GM21528 (cell line): Measurements from ENCODE around the gene SCAMP2.

Experiments used
- ATAC-seq: cut with Tn5 transposase; IDR thresholded peaks from one replicate; pipeline ENCODE4 v1.9.1; 2021; ENCODE audit warnings: mild to moderate bottlenecking, moderate library complexity; ENCODE audit not compliant: unreplicated experiment, low FRiP score

SCAMP2 gene

DNA sequence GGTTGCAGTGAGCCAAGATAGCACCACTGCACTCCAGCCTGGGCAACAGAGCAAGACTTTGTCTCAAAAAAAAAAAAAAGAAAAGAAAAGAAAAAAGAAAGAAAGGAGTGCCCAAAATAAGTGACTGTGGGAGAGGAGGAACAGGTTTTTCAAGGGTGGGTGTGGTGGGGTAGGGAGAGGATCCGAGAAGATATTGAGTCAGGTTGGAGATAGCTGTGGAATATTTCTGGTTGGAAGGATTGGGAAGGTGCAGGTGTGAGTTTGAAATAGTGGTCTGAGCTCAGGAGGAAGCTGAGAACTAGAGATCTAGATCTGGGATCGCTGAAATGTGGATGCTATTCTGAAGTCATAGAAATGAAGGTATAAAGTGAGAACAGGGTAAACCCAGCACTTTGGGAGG is 7.8 kb downstream of the SCAMP2 start:
- no peak for ATAC-seq

DNA sequence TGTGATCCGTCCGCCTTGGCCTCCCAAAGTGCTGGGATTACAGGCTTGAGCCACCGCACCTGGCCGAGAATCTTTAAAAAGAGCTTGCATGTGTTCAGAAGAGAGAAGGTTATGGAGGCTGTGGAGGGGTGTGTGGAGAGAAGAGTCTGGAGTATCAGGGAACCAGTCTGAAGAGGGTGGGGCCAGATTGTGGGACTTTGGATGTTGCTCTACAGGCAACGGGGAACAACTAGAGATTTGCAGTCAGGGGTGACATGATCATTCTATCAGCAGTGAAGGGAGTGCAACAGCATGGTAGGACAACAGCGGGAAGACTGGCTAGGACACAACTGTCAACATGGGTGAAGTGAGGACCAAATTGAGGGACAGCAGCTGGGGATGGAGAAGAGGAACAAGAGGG is 8.9 kb downstream of the SCAMP2 start:
- no peak for ATAC-seq

- no peak for ATAC-seq
Measured at GRCh38 chr15:74863239-74864056, 9.7 kb downstream of the SCAMP2 start.

DNA sequence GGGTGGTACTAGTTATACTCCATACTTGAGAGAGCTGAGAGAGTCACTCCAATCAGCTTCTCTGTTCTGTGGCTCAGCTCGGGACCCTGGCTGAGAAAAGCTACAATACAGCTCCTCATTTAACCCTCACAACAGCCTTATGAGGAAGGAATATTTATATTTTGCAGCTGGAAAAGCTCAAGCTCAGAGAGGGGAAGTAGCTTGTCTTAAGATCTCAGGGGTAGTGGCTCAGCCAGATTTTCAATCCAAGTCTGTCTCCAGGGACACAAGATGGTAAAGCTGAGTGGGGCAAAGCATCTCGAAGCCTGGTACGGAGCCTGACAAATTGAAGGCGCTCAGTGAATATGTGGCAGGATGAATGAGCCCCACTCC is 14.8 kb downstream of the SCAMP2 start:
- no peak for ATAC-seq

- ATAC-seq: no peak
Measured at GRCh38 chr15:74857671-74858368, 15.3 kb downstream of the SCAMP2 start.

GRCh38 chr15:74857082-74857655 is 16.0 kb downstream of the SCAMP2 start:
- no peak for ATAC-seq

DNA sequence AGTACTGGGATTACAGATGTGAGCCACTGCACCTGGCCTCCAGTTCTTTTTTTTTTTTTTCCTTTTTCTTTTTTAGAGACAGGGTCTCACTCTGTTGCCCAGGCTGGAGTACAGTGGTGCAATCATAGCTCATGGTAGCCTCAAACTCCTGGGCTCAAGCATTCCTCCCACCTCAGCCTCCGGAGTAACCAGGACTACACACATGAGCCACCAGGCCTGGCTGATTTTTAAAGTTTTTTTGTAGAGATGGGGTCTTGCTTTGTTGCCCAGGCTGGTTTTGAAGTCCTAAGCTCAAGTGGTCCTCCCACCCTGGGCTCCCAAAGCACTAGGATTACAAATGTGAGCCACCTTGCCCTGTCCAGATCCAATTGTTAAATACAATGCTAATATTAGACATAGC is 16.6 kb downstream of the SCAMP2 start:
- ATAC-seq: no peak

- ATAC-seq: no peak
Measured at GRCh38 chr15:74855857-74856256, 17.3 kb downstream of the SCAMP2 start.

GRCh38 chr15:74854453-74855022 is 18.6 kb downstream of the SCAMP2 start:
- no peak for ATAC-seq

DNA sequence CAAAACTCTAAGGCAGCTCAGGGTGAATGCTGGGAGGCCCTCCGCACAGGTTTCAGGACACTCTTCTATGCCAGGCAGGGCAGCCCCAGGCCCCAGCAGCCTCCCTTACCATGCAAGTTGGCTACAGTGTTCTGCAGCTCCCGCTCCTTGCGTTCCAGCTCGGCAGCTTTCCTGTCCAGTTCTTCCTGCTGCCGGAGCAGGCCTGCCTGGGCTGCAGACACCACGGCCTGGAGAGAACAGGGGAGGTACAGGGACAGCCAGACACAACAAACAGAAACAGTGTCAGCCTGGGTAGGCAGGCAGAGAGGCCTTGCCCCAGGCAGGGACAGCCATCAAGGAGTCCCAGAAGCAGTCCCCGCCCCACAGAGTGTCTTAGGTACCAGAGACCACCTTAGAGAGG is 21.2 kb downstream of the SCAMP2 start:
- ATAC-seq: no peak

DNA sequence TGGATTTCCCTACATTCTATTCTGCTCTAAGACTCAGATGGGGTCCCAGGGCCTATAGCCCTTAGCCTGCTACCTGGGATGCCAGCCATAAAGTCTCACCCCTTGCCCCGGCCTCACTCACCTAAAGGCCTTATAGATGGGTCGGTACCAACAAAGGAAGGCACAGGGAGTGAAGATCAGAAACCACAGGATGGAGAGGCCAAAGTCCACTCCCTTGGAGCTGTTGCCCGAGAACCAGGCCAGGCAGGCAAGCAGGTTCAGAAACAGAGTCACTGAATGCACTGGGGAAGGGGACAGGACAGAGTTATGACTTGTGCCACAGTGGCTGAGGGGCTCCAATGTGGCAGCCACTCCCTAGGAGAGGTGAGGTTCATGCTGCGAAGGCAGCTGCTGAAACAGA is 22.8 kb downstream of the SCAMP2 start:
- no peak for ATAC-seq

- no peak for ATAC-seq
Measured at GRCh38 chr15:74847432-74847831, 25.7 kb downstream of the SCAMP2 start.

DNA sequence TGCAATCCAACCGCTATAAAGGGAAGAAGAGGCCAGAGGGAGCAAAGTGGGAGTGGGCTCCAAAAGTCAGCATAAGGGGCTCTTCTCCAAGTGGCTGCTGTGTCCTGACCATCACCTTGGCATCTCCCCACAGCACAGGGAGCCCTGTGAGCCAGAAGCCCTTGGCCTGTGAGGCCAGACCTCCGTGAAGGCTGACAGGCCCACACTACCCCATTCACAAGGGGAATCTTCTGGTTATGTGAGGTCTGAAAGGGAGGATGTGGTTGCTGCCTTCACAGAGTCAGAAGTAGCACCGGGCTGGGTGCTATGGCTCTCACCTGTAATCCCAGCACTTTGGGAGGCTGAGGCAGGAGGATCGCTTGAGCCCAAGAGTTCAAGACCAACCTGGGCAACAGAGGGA is 27.6 kb downstream of the SCAMP2 start:
- no peak for ATAC-seq

GRCh38 chr15:74845208-74845568 is 28.0 kb downstream of the SCAMP2 start:
- ATAC-seq: no peak

- ATAC-seq: no peak
Measured at GRCh38 chr15:74844319-74845207, 28.6 kb downstream of the SCAMP2 start.

- no peak for ATAC-seq
Measured at GRCh38 chr15:74843891-74844299, 29.3 kb downstream of the SCAMP2 start.

- no peak for ATAC-seq
Measured at GRCh38 chr15:74843445-74843828, 29.7 kb downstream of the SCAMP2 start.

DNA sequence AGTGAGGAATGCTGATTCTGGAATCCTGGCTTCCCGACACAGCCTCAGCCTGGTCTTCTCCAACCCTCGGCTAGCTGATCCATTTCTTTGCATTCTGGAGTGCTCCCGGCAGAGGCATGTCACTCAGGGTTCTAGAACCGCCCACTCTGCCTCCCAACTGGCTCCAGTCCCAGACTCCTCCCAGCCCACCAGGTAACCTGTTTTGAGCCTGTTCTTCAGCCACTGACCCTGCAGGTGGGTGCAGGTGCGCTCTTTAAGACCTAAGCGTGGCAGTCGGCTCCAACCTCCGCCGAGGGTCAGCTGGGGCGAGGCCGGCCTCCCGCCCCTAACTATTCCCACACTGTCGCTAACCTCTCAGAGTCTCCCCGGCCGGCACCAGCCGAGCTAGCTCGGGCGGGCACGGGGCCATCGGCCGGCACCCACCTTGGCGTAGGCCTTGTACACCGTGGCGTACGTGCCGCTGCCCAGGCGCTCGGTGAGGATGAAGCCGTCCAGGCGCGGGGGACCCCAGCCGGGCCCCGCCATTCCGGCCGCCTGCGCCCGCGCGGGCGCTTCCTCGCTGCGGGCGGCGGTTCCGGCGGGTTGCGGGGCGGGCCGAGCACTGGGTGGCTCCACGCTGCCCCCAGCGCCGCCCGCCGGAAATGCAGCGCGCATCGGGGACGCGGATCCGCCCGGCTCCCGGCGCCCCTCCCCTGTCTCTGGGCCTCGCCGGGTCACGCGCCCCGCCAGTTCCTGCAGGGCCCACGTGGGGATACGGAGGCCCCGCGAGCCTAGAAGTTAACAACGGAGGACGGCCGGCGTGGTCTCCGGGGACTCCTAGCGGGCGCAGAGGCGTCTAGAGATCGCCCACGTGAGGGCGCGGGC is 30.4 kb downstream of the SCAMP2 start, which contains the start of gene ULK3:
TSS of gene ULK3 (minus strand) at position 576 of the 864 bp plus-strand sequence. CDS start at position 525, 51 bp downstream.
- peak; percentile 67 for ATAC-seq

- ATAC-seq: no peak
Measured at GRCh38 chr15:74841891-74842373, 31.2 kb downstream of the SCAMP2 start.
